GM21576 (cell line): Measurements from ENCODE around the gene DPYSL4.

Source experiments
- ATAC-seq: cut with Tn5 transposase; IDR thresholded peaks from one replicate; pipeline ENCODE4 v1.9.1; 2021; ENCODE audit warnings: mild to moderate bottlenecking, moderate library complexity; ENCODE audit not compliant: unreplicated experiment

The DPYSL4 gene

DNA sequence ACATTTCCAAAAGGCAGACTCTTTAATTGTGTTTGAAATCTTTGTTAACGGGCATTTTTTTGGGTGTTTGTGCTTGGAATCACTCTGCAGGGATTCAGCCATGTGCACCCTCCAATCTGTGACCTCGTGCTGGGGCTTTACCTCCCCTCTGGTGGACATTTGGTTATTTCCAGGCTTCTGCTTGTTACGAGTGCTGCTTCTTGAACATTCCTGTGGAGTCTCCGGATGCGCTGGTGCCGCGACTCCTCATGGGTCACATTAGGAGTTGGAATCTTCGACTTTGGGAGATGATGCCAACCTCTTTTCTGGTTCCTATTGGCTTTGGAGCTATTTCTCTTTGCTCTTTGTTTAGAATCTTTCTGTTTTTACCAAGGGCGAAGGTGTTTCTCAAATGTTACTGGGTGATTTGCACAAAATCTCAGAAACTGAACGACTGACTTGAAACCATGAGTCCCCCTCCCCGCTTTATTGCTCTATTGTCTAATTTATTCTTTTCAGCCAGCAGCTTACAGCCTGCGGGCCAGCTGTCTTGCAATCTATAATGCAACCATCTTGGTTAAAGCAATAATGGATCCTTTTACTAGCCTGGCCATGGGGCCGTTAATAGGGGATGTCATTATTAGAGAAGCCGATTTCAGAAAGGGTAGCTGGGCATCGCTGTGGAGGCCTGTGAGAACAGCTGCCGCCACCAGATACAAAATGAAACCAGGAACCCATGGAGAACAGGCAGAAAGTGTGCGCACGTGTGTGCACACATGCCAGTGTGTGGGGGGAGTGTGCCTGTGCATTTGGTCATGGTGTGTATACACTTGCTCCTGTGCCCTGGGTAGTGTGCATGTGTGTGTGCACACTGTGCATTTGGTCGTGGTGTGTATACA is 9.9 kb upstream of the DPYSL4 start:
- no peak for ATAC-seq

DNA sequence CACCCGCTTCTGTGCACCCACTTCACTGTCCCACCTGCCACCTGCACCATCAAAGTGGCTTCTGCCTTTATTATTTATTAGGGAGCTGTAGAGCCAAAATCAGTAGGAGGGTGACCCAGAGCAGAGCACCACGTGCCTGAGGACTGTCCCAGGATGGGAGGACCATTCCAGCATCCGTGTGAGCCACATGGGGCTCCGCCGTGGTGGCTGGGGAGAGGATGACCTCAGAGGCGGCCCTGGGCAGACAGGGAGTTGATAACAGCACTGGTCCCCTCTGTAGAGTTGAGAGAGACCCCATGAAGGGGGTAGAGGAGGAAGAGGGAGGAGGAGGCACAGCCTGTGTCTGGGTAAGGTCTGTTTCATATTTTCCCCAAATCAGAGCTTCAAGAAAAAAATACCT is 8.7 kb upstream of the DPYSL4 start:
- no peak for ATAC-seq

DNA sequence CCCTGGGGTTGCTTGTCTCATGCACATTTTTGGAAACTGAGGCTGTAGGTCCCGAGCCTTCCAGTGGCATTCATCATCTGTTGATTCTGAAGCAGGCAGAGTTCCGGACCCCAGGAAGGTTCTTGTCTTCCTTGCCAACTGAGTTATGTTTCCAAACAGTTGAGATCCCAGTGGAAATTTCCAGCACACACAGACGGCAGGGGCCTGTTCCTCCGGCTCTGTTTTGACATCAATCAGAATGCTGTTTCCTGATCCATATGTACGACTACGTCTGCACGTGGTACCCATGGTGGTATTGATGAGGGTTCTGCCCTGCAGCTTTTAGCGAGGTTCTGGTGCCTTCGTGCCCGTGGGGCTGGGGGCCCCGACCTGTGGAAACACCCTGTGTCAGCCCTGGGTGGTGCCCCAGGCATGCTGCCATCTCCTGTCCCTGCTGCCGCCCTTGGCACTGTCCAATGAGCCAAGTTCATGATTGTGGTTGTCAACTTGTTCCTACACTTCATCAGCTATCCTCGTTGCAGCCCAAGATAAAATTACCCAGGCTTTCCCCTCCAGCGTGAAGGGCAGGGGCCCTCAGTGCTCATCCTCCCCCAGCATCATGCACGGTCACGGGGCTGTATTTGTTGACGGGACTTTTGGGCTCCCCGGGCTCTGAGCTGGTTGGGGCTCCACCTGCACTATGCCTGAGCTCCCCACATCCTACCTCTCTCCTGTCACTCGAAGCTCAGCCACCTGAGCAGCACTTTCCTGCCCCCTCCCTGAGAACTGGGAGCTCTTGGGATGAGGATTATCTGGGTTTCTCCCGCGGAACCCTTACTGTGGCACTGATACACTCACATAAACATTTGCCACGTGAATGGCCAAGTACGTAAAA is 7.8 kb upstream of the DPYSL4 start:
- ATAC-seq: no peak

DNA sequence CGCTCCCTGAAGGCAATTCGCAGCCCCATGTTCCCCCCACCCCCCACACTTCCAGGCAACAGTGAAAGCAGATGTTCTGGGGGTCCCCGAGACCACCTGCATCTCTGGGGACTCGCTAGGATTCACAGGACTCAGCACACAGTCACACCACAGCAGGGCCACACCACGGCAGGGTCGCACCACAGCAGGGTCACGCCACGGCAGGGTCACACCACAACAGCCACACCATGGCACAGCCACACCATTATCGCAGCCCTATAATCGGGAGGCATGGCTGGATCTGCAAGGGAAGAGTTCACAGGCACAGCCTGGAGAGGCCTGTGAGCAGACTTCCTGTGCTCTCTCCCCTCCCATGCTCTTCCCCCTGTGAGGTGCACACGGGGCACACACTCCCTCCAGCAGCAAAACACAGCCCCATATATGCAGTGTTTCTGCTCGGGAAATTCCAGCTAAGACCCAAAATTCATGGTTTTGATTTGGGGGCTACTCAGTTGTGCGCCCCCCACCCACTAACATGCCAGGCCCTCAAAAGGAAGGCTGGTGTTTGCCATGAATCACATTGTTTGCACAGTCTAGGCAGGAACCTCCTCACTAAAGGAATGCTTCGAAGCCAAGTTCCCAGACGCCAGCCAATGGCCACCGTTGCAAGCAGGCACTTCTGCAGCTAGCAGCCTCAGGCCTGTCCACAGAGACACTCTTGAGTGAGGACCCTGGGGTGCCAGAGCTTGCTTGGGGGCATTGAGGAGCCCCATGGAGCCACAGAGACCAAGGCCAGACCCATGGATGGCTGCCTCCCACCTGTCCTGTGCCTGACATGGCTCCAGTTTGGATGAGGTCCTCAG is 7.0 kb upstream of the DPYSL4 start:
- no peak for ATAC-seq

DNA sequence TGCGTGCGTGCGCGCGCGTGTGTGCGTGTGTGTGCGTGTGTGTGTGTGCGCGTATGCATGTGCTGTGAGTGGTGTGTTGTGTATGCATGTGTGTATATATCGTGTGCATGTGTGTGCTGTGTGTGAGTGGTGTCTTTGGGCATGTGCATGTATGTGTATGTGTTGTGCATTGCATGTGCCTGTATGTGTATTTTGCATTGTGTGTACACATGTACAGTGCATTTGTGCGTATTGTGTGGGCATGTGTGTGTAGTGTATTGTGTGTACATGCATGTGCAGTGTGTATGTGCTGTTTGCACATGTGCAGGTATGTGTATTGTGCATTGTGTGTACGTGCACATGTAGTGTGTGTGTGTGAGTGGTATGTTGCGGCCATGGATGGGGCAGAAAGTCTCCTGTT is 6.0 kb upstream of the DPYSL4 start:
- no peak for ATAC-seq

DNA sequence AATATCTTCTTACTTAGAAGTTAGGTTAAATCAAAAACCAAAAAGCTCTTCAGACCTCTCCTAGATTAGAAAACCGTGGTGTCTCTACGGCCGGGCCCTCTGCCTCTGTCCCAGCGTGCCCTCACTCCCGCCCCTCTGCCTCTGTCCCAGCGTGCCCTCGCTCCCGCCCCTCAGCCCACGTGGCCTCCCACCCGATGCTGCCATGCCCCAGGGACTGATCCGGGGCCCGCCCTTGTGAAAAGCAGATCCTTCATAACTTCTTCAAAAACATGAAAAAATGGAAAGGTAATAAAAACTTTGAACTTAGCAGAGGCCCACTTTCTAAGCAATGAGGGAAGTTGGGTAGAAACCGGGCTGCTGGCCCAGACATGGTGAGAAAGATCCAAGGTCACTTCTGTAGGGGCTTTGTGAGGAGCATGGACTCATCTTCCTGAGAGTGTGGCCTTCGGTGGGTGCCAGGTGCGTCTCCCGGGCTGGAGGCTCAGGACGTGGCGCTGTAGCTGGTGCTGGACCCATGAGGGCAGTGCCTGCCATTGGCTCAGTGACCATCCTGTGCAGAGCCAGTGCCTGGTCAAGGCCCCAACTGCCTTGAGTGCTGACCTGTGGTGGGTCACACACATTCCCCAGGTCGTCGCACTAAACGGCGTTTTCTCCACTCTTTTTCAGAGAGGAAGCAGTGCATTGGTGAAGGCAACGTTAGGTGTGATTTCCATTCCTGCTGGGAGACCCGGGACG is 4.9 kb upstream of the DPYSL4 start:
- ATAC-seq: no peak

DNA sequence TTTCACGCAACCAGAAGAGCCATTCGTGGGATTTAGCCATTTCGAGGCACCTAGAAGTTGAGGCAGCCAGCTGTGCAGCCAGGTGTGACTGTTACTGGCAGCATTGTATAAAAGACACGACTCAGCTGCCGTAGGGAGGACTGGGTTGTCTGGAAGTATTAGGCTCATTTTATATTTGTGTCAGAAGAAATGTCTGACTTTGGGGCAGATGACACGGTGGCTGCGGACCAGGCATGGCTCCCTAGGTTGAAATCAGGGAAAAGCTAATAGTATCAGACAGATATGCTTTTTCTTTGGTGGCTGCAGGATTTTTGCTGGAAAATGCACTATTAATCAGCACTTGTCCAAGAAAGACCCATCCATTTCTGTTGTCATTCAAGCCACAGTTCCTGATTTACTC is 4.2 kb upstream of the DPYSL4 start:
- no peak for ATAC-seq

DNA sequence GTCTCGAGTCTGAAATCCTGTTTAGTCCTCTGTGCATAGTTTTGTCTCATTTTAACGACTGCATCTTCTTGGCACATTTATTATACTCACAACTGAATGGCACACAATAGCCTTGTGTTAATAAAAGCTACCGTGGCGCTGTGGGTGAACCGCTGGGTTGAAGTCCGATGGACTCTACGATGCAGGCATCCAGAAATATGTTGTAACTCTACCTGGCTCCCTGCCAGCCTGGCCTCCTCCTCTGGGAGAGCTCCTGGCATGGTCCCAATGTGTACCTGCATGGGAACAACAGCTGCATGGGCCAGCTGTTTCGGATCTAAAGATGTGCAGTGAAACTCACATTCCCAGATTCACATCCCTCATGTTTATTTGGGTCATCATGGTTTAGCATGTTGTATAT is 3.7 kb upstream of the DPYSL4 start:
- no peak for ATAC-seq

DNA sequence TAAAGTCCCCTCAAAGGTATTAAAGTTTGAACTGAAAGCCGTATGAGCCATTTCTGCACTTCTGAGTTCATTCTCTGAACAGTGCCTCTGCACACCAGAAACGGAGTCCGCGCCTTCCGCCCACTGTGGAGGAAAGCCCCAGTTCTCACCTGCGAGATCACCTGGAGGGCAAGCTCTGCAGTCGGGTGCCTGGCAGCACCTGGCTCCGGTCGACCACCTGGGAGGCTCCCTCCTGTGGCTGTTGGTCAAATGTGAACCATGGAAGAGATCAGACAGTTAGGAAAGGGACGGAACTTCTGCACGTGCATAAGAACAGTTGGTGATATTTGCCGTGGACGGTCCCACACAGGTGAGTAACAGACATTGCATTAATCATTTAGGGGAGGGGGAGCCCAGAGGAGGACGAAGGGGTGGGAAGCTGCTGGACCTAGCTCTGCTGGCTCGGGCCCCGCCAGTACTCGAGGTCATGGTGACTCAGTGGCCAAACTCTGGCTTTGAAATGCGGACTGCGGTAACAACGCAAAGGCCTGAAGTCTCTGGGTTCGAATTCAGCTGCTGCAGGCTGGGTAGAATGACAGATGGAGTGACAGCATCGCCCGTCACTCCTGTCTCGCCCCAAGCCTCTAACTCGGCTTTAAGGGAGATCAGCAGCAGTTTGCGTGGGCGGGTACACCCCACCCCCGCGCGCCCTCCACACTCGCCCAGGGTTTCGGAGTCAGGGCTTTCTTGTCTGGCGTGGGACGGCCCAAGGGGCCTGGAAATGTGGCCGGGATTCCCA is 1.7 kb upstream of the DPYSL4 start:
- no peak for ATAC-seq

DNA sequence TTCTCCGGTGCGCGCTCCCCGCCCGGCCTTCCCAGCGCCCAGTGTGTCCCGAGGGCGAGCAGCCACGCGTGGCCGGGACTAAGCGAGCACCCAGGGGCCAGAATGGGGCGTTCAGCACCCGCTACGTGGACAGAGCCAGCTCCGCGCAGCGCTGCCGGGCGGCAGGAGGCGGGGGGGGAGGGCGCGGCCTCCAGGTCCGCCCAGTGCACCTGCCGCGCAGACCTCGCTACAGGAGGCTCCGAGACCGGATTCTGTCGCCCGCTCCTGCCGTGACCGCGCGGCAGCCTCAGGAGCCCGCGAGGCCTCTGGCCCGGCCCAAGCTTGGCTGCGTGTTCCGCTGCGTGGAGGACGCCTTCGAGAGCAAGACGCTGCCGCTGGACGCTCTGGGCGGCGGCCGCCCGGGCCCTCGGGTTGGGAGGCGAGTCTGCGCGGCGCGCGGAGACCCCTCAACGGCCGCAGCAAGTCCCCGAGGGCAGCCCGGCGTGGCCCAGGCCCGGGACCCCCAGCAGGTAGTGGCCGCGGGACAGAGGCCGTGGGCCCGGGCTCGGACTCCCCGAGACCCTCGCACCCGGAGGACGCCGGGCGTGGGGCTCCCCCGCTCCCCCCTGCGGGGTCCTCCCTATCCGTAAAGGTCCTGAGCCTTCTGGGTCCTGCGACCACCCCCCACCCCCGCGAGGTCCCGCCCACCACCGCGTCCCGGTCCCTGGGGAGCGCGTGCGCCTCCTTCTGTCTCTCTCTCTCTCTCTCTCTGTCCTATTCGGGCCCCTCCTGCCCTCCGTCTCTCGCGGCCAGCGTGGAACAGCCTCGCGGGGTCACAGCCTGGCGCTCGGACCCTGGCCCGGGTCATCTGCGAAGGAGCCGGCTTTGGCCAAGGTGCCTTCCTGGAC is 904 bp upstream of the DPYSL4 start:
- ATAC-seq: no peak

DNA sequence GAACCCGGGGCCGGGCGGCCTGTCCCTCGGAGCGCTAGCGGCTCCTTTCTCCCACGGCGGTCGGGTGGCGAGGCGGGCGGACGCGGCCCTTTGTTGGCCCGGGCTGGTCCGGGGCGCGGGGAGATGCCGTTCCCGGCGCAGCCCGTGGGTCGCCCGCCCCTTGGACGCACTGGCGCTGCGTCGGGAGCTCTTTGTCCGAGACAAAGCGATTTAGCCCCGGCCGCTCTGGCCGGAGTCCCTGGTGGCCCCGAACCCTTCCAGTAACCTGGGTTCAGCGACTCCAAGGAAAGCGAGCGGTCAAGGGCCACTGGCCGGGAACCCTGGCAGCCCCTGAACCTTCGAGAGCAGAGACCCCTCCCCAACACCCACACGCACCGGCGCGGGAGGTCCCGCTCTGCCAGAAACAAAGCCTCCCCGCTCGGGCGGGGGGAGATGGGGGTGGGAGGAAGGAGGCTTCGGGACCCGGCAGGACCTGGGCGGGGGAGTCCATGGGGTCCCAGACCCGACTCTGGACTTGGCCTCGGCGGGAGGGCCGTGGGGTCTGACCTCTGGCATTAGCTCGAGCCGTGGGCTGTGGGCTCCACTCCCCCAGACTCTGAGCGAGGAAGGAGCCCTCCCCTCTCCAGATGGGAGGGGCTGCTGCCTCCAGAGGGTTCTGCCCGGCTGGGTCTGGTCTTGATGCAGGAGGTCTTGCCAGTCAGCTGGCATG is 836 bp downstream of the DPYSL4 start:
- no peak for ATAC-seq

DNA sequence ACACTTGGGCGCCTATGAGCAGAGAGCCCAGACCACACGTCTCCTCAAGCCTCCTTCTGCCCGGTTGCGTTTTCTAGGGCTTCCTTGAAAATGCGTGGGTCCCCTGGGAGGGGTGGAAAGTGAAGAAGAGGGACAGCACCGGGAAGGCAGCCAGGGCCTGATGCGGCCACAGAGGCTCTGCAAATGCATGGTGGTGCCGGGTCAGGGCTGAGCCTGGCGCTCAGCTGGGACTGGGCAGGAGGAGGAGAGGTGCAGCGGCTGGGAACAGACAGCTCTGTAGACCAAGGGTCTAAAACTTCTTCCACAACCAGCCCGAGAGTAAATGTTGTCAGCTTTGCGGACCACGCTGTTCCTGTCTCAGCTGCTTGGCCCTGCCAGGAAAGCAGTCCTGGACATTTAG is 1.6 kb downstream of the DPYSL4 start:
- no peak for ATAC-seq

DNA sequence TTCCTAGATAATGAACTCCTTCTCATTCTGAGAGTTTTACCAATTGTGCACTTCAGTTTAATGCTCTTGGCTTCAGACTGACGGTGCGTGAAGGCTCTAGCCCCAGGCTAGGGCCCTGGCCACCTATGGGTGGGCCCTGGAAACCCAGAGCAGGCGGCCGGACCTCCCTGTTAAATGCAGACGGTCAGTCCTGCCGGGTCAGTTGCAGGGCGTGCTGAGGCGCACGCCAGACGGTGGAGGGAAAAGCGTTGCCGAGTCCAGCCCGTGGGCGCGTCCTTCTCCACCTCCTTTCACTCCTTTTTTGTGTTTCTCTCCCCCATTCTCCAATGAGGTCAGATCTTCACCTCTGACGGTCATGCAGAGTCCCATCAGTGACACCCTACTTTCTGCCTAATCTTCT is 2.3 kb downstream of the DPYSL4 start:
- ATAC-seq: no peak

DNA sequence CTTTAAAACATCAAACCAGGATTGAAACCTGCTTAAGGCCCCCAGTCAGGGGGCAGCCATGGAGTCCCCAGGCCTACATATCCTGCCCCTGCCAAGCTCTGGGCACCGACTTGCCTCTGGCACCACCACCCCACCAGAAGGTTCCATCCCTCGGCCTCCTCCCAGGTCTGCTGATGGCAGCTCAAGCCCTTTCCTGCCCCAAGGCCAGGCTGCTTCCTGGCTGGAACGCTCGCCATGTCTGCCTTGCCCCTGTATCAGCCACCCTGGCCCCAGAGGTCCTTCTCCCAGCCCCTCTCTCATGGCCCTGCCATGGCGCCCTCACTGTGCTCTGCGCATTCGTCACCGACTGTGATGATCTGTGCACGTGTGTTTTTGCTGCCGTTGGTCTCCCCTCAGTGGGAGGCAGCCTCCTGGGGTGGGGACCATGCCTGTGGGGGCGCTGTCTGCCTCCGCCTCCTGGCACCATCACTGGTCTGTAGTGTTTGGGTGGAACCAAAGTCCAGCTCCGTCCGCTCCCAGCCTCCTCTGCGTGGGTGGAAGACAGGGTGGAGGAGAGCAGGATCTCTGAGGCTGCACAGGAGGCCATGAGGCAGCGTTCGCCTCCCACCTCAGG is 3.2 kb downstream of the DPYSL4 start:
- no peak for ATAC-seq

DNA sequence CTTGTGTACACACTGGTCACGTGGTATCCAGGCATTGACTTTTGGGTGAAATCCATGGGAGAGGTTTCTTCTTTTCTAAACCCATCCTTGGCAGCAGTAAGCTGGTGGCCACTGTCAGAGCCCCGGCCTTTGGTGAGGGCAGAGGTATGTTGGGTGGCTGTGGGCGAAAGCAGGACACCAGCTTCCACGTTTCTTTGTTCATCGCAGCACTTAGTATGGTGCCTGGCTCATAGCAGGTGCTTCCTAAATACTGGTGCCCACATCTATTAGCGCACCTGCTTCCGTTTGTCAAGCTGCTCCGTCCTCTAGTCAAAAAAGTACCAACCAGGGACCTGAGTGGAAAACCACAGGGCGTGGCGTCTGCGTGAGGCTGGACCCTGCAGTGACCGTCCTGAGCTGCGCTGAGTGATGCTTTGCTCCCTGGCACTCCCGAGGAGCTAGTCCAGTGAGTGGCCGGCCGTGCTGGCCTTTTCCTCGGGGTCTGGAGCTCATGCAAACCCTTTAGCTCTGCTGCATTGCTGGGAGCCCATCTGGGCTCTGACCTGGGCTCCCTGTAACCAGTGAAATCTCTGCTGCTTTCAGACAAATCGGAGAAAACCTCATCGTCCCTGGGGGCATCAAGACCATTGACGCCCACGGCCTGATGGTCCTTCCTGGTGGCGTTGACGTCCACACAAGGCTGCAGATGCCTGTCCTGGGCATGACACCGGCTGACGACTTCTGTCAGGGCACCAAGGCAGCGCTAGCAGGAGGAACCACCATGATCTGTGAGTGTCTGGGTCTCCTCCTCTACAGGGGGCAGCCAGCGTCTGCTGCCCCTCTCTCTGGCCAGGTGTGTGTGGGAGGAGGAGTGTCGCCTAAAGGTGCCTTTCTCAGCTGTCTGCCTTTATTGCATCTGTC is 5.6 kb downstream of the DPYSL4 start:
- no peak for ATAC-seq

DNA sequence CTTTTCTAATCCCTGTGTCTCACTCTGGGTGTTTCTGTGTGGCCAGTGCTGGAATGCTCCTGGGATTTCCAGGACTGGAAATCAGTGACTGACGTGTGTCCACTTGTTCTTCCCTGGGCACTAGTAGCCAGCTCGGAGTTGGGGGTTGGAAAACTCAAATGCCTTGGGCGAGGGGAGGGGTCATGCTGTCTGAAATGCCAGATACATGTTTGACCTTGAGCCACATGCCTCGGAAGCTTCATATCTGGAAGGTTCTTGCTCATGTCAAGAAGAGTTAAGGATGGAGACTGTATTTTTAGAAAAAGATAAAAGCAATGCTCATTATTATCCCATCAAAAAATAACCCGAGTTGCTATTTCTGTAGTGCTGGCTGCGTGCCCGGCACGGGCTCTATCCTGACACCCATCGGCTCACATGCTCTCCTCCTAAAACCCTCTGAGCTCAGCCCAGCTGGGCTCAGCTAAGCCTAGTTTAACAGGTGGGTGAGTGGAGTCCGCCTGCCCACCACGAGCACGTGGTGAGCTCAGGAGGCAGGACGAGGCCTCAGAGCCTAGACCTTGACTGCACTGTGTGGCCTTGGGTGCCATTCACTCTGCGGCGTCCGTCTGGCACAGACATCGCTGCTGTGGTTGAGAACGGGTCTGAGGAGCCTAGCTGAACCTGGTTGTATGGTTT is 6.4 kb downstream of the DPYSL4 start:
- ATAC-seq: no peak
